NCI-H2107 treated with DMSO at 0.1 percent for 48 hours (cell line): Measurements from ENCODE around the gene HEATR3.

Experiments
- DNase-seq: peaks from one replicate; lab custom pipeline; 2025; ENCODE audit not compliant: unreplicated experiment; lab: John Stamatoyannopoulos, UW

The HEATR3 gene

DNA sequence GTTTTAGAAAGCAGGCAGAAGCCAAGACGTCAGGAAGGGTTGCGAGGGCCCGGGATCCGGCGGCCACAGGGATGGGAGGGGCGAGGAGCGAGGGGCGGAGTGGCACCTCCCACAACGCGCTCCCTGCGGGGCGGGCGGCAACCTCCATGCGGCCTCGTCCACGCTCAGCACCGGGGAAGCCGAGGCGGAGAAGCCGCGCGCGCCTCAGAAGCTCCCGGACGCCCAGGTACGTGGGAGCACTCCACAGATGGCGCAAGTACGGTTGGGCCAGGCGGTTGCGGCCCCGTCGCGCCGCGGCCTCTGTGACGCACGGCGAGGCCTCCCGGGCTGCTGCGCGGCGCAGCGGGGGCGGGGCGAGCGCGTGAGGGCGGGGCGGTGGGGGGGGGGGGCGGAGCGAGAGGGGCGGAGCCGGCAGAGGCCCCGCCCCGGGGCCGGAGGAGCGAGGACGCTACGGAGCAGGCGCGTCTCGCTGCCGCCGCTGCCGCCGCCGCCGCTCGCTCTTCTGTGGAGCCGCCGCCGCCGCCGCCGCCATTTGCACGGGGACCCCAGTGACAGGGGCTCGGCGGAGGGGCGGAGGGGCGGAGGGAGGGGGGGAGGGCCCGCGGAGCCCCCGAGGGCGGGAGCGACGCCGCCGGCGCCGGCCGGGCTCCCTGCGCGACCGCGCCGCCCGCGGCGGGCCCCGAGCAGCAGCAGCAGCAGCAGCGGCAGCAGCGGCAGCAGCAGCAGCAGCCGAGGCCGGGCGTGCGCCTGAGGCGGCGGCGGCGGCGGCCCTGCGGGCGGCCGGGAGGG is 87.2 kb downstream of the HEATR3 start, which contains the start of gene TENT4B:
Gene TENT4B, plus strand, starts transcription at position 500 of the 789 bp plus-strand sequence. CDS start 316 bp downstream, outside the sequence.
- peak; percentile 41 for DNase-seq

DNA sequence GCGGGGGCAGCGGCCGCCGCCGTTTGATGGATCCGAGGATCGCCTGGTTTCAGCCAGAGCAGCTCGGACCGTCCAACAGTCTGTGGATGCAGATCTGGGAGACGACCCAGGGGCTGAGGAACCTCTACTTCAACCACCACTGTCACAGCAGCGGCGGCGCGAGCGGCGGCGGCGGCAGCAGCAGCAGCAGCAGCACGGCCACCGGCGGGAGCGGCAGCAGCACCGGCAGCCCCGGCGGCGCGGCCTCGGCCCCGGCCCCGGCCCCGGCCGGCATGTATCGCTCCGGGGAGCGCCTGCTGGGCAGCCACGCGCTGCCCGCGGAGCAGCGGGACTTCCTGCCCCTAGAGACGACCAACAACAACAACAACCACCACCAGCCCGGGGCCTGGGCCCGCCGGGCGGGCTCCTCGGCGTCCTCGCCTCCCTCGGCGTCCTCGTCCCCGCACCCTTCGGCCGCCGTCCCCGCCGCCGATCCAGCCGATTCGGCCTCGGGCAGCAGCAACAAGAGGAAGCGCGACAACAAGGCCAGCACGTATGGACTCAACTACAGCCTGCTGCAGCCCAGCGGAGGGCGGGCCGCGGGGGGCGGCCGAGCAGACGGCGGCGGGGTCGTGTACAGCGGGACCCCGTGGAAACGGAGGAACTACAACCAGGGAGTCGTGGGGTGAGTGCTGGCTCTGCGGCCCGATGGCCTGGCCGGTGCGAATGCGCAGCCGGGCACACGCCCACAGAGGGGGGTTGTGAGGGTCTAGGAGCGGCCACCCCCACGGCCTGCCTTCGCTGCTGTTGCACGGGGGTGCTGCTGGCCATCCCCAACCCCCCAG is 88.0 kb downstream of the HEATR3 start:
- no peak for DNase-seq

DNA sequence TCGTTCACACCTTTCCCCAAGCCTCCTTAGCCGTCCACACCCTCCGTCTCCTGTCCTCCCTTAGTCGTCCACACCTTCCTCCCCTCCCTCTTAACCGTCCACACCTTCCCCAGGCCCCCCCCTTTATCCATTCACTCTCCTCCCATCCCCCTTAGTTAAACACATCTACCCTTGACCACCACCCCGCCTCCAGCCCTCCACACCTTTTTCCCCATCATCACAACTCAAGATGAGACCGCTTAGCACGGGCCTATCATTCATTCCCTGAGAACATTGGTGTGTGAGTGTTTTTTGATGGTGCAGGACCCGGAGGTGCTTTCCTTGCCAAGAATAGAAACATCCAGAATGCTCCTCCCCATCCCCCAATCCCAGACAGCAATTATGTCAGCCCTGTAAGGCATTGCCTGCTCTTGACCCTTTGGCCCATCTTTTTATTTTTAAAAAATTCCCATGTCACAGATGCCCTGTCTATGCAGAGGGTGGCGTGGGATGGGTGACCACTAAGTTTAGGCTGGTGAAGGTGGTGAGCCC is 88.7 kb downstream of the HEATR3 start:
- no peak for DNase-seq

DNA sequence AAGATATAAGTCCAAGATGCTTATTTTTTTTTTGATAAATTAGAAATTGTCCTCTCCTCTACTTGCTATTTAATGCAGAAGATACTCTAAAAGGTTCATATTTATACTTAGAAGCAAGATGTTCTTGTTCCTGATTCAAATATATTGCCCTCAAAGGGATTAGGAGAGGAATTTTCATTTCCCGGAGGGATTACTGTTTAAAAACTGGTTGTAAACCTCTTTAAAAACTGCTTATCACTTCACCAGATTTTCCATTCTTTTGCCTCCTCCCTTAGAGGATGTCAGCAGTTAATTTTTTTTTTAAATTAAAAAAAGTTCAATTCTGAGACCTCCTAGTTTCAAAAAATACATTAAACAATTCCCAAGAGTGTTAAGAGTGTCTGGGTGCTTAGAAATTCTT is 90.2 kb downstream of the HEATR3 start:
- DNase-seq, result no peak
